T47D (cell line): ENCODE data around the gene LCE1C.
A peak's percentile ranks its signal among the peaks of the same experiment; 100 is the strongest.

Experiments
- DNase-seq, 2 experiments: peaks; one replicate each; pipeline versions ENCODE4 v3.0.0 to v3.0.0-alpha.2; 2011 to 2012; ENCODE audit warnings: low read depth in 1 of 2, low spot score in 1 of 2
- JUND ChIP-seq: IDR thresholded peaks from 2 replicates; pipeline ENCODE4 v1.6.1; 2012; ENCODE audit warnings: low read depth
- in situ Hi-C: cut with HindIII; loops from 2 replicates; pipeline ENCODE4 v1.10.0; 2016; ENCODE audit warnings: low sequenced_read_pairs, low pct_unique_long_range_greater_than_20kb

Gene LCE1C

GRCh38 chr1:152783095-152783494, 23.4 kb downstream of the LCE1C start:
- in situ Hi-C loops: no loop called here
- TF ChIP-seq JUND: no peak
- no peak for DNase-seq

- peak in 1 of 2 experiments; percentile 81 for DNase-seq
- in situ Hi-C loops: no loop called here
- no peak for TF ChIP-seq JUND
Observed at GRCh38 chr1:152777510-152778137, 28.8 kb downstream of the LCE1C start.

GRCh38 chr1:152776361-152776760, 30.1 kb downstream of the LCE1C start:
- no peak for DNase-seq
- in situ Hi-C loops: no loop called here
- TF ChIP-seq JUND: no peak

GRCh38 chr1:152774875-152775274, 31.6 kb downstream of the LCE1C start, which contains the start of gene LCE1F:
LCE1F (plus strand) TSS chr1:152775140; CDS start chr1:152776372, 1,232 bp downstream.
- in situ Hi-C loops: no loop called here
- DNase-seq: peak in 1 of 2 experiments; percentile 42
- no peak for TF ChIP-seq JUND

GRCh38 chr1:152770411-152770810, 36.0 kb downstream of the LCE1C start:
- no peak for TF ChIP-seq JUND
- no peak for DNase-seq
- in situ Hi-C loops: no loop called here

- DNase-seq: no peak
- in situ Hi-C loops: no loop called here
- no peak for TF ChIP-seq JUND
Observed at GRCh38 chr1:152768847-152769533, 37.5 kb downstream of the LCE1C start.

- in situ Hi-C loops: no loop called here
- peak in 1 of 2 experiments; percentile 38 for DNase-seq
- no peak for TF ChIP-seq JUND
Observed at GRCh38 chr1:152761609-152762213, 44.7 kb downstream of the LCE1C start.

- no peak for DNase-seq
Observed at GRCh38 chr1:152760551-152761190, 45.8 kb downstream of the LCE1C start.

GRCh38 chr1:152759453-152760173, 46.8 kb downstream of the LCE1C start:
- TF ChIP-seq JUND: no peak
- DNase-seq: no peak
- in situ Hi-C loops: no loop called here

More at GRCh38 chr1:152760551-152761190, 45.8 kb downstream of the LCE1C start:
- in situ Hi-C loops: no loop called here
- TF ChIP-seq JUND: no peak

- DNase-seq: no peak
- in situ Hi-C loops: no loop called here
- TF ChIP-seq JUND: no peak
Observed at GRCh38 chr1:152758636-152759035, 47.8 kb downstream of the LCE1C start.

GRCh38 chr1:152757747-152758146, 48.7 kb downstream of the LCE1C start, which contains the start of gene KPRP:
KPRP (plus strand) TSS chr1:152758025; CDS start chr1:152759589, 1,564 bp downstream.
- DNase-seq: no peak
- in situ Hi-C loops: no loop called here
- TF ChIP-seq JUND: no peak

GRCh38 chr1:152756872-152757271, 49.6 kb downstream of the LCE1C start:
- in situ Hi-C loops: no loop called here
- TF ChIP-seq JUND: no peak
- DNase-seq: peak in 1 of 2 experiments; percentile 59
